GM12873 (cell line): ENCODE data around the gene EMCN.

Experiments used
- TF ChIP-seq, protein P1 (sequence below): IDR thresholded peaks from 2 replicates; pipeline ENCODE4 v1.5.1; 2012; ENCODE audit warnings: low read depth, mild to moderate bottlenecking, moderate library complexity, low read length, control low read depth; ENCODE audit not compliant: insufficient read depth; ENCODE audit errors: missing control alignments

Gene EMCN

GRCh38 chr4:100540131-100540530 is 22.3 kb upstream of the EMCN start:
- TF ChIP-seq, protein P1, sequence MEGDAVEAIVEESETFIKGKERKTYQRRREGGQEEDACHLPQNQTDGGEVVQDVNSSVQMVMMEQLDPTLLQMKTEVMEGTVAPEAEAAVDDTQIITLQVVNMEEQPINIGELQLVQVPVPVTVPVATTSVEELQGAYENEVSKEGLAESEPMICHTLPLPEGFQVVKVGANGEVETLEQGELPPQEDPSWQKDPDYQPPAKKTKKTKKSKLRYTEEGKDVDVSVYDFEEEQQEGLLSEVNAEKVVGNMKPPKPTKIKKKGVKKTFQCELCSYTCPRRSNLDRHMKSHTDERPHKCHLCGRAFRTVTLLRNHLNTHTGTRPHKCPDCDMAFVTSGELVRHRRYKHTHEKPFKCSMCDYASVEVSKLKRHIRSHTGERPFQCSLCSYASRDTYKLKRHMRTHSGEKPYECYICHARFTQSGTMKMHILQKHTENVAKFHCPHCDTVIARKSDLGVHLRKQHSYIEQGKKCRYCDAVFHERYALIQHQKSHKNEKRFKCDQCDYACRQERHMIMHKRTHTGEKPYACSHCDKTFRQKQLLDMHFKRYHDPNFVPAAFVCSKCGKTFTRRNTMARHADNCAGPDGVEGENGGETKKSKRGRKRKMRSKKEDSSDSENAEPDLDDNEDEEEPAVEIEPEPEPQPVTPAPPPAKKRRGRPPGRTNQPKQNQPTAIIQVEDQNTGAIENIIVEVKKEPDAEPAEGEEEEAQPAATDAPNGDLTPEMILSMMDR: no peak

DNA sequence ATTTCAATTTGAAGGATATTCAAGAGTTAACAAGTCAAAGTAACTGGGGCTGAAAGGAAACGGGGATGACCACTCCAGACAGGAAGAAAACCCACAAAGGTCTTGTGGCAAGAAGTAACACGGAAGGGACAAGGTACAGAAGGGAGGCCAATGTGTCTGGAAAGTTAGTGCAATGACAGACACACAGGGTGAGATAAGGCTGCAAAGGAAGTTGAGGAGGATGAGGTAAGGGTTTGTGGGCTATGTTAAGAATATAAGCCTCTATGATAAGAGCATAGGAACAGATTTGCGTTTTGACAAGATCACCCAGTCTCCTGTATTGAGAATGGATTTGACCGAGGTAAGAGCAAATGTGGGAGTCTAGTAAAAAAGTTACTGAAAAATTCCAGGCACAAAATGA is 21.9 kb upstream of the EMCN start:
- TF ChIP-seq, protein P1: no peak

- TF ChIP-seq, protein P1: no peak
Measured at GRCh38 chr4:100533741-100534140, 15.9 kb upstream of the EMCN start.

DNA sequence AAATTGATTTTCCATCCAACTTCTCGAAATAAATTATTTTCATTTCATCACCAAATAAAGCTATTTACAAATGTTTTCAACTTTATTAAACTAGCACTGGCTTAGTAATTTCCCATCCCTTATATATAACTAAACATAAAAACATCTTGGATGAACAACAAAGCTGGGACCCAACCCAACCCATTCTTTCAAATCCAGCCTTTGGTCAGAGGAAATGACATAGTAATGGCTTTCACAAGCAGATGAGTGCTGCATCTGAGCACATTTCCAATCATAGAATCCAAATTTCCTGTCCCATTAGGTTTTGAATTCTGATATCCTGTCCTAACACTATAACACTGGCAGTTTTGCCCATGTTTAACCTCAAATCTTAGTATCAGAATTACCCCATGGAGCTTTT is 7.9 kb upstream of the EMCN start:
- TF ChIP-seq, protein P1: no peak

GRCh38 chr4:100519205-100519604 is 1.4 kb upstream of the EMCN start:
- TF ChIP-seq, protein P1: no peak

- TF ChIP-seq, protein P1: no peak
Measured at GRCh38 chr4:100516225-100516624, 1.6 kb downstream of the EMCN start.

GRCh38 chr4:100511896-100512295 is 5.9 kb downstream of the EMCN start:
- TF ChIP-seq, protein P1: no peak
